HG03103 (cell line): ENCODE measurements around the gene ZNF143.
"Not testable (repeated sequence)": the region's sequence is repeated elsewhere in the genome, so short reads cannot be mapped to it uniquely, and the experiment has no call there.

Source experiments
- ATAC-seq: cut with Tn5 transposase; IDR thresholded peaks from one replicate; pipeline ENCODE4 v1.9.1; 2021; ENCODE audit warnings: low read depth; ENCODE audit not compliant: unreplicated experiment

The ZNF143 gene

DNA sequence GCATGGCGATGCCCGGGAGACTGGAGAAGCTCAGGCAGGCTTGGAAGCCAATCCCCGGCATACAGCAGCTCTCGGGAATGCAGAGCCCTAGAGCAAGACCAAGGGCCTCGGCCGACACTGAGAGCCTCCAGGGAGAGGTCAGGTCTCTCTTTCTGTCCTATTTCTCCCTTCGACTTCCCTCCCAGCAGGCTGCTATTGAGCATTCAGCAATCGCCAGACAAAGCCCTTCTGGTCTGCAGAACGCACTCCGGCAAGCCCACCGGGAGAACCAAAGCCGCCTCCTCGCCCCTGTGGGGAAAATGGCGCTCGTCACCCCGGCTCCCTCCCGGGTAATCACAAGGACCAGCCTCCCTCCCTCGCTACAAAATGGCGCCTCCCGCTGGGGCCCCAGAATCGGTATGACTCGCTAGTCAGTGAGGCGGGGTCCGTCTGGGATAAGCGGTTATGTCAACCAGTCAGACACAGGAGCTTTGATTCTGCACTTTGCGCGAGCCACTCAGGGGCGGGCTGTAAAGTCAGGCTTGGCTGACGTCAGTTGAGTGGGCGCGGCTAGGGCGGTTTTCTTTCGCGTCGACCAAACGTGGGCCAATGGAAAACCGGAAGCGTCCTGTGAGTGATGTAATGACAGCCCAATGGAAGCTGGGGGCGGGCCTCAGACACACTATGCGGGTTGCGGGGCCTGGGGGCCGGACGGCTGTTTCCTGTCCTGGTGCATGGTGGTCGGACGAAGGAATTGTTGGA is at the start of gene ZNF143:
Gene ZNF143 (plus strand): TSS at position 691 of the 741 bp plus-strand sequence. CDS start 10,297 bp downstream, outside the sequence.
- peak; percentile 85 for ATAC-seq

DNA sequence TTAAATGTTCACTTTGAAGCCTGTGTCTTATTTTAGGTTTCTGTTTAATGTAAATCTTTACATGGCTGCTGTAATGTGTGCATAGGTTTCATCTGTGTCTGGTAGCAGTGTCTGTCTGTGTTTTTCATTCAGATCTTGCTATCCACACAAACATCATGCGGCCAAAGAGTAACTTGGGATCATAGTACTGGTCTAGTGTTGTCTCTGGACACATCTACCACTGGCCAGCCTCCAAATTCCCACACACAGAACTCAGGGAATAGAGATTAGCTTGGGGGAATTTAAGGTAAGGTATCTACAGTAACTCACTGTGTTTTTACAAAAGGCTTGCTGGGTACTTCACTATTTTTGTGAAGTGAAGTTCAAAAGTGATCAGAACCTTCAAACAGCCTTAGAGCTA is 32.1 kb upstream of the ZNF143 start:
- no peak for ATAC-seq

DNA sequence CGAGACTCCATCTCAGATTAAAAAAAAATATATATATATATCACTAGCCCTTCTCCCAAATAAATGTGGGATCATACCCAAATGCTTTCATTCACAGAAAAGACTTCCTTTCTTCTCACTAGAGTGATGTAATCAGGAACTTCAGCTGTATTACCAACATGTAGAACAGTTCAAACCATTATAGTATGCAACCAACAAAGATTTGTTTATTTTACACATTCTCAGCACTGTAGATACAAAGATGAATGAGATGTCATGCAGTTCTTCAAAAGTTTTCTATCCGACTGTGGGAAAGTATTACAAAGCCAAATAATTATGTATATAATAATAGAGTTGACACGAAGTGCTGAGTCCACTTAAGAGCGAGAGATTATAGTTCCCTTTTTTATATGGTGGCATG is 22.2 kb upstream of the ZNF143 start:
- no peak for ATAC-seq

DNA sequence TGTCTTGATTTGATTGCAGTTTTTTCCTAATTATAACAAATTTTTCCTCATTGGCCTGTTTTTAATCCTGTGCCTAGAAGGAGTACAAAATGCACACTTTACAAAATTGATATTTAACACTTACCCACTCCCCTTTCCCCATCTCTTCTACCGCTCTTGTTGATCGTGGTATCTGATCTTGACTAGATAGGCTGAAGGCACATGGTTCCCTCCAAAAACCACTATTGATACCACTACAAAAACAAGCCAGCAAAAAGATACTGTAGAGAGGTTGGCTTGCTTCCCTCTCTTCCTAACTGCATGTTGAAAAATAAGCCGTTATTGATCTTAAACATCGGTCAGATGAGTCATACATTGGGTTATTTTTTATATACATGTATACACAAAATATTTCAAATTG is 14.6 kb upstream of the ZNF143 start:
- no peak for ATAC-seq

DNA sequence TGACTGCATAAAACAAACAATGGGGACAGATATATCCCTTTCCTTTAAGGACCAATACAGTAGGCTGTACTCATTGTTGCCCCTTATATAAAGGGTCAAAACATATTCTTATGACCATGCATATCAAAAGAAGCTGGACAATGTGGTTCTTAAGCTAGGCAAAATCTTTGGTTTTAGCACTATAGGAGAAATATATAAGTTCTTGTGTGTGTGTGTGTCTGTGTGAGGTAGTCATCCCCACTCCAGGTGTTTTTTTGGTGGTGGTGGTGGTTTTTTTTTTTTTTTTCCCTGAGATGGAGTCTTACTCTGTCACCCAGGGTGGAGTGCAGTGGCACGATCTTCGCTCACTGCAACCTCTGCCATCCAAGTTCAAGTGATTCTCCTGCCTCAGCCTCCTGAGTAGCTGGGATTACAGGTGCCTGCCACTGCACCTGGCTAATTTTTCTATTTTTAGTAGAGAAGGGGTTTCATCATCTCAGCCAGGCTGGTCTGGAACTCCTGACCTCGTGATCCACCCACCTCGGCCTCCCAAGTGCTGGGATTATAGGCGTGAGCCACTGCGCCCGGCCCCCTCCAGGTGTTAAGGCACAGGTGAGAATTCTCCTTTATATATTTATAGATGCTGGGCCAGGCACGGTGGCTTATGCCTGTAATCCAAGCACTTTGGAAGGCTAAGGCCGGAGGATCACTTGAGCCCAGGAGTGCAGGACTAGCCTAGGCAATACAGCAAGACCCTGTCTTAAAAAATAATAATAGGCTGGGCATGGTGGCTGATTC is 12.0 kb upstream of the ZNF143 start:
- ATAC-seq, result no peak

DNA sequence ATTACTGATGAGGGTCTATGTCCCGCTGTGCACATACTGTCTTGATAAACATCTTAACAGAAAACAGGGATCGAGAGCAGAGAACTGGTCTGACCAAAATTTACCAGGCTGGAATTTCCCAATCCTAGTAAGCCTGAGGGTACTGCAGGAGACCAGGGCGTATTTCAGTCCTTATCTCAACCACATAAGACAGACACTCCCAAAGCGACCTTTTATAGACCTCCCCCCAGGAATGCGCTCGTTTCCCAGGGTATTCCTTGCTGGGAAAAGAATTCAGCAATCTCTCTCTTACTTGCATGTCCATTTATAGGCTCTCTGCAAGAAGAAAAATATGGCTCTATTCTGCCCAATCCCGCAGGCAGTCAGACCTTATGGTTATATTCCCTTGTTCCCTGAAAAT is 8.8 kb upstream of the ZNF143 start:
- ATAC-seq, result not testable (repeated sequence)

DNA sequence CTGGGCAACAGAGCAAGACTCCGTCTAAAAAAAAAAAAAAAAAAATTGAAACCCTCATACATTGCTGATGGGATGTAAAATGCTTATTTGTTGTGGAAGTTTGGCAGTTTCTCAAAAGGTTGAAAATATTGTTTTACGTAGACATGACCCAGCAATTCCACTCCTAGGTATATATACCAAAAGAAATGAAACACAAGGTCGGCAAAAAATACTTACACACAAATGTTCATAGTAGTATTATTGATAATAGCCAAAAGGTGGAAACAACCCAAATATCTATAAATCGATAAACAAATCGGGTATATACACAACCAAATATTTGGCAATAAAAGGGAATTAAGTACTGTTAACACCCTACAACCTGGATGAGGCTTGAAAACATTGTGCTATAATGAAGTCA is 5.1 kb upstream of the ZNF143 start:
- ATAC-seq, result no peak

DNA sequence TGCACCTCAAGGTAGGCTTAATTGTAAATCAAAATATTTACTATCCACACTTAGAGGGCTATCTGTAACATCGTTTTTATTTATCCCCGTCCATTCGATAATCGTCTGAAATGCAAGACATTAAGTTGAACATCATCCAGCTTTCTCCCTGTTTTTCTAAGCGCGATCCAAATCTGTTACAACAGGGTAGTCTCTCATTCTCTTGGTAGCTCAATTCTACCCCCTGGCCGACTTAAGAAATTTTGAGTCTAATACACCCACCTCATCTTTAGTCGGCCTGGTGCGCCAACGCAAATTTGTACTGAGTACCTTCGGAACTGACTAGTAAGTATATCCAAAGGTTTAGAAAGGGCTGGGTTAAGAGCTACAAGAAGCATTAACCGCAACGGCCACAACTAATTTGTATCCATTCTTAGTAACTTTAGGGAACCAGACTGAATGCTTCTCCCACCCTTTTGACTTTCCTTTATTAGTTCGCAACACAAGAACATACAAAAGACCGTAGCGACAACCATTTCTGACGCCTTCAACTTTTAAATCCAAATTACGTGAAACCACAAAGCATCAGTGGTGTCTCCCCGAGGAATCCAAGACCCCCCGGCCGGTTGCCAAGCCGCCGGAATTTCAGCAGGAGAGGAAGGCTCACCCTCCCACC is 1.0 kb upstream of the ZNF143 start:
- ATAC-seq, result no peak

DNA sequence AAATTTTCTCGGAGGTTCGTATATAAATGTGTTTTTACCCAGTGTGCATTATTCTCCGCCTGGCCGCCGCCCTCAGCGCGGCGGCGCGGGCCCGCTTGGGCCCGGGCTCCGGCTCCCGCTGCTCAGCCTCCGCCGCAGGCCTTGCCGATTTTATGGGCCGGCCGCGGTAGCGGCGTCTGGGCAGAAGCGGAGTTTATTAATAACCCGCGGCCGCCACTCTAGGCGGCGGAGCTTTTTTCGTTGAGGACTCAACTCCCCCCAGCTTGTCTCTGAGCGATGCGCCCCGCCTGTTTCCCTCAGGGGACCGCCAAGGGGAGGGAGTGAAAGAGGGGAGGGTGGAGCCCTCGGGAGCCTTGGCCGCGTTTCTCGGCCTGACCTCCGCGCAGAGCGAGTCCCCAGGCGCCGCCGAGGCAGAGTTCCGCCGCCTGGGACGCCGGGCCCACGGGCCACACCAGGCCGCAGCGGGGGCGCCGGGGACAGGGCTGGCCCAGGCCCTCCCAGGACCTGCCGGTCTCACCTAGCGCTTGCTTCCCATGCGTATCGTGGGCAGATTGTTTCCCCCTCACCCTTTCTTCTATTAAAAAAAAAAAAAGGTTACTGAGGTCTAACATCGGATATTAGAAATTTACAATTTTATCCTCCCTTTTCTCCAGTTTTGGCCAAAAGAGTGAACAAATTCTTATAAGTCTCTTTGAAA is 399 bp downstream of the ZNF143 start:
- peak; percentile 34 for ATAC-seq

DNA sequence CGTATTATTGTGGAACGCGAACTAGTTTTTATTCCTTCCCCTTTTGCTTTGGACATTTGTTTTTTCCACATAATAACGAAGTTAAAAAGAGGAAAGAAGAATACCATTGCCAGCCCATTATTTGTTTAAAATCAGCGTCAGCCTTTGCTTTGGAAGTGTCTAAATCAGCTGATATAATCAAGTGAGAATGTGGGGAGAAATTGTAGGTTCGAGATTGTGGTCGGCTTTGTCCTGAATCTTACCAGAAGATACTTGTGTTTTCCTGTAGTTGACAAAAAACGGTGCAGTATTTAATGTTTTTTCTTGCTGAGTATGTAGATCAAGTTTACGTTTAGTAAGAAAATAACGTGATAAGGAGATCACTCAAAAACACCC is 935 bp downstream of the ZNF143 start:
- ATAC-seq, result no peak

DNA sequence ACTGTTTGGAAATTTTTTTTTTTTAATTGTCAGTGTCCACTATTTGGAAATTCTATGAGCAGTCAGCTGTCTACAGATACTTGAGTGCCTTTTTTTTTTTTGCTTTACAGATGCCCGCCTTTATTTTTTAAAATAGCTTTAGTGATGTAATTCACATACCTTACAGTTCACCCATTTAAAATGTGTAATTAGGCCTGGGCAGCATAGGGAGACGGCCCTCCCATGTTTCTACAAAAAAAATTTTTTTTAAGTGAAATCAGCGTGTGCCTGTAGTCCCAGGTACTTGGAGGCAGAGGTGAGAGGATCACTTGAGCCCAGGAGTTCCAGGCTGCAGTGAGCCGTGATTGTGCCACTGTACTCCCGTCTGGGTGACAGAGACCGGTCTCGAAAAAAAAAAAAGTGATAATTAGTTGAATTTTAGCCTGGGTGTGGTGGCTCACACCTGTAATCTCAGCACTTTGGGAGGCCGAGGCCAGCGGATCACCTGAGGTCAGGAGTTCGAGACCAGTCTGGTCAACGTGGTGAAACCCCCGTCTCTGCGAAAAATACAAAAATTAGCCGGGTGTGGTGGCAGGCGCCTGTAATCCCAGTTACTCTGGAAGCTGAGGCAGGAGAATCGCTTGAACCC is 1.5 kb downstream of the ZNF143 start:
- no peak for ATAC-seq

DNA sequence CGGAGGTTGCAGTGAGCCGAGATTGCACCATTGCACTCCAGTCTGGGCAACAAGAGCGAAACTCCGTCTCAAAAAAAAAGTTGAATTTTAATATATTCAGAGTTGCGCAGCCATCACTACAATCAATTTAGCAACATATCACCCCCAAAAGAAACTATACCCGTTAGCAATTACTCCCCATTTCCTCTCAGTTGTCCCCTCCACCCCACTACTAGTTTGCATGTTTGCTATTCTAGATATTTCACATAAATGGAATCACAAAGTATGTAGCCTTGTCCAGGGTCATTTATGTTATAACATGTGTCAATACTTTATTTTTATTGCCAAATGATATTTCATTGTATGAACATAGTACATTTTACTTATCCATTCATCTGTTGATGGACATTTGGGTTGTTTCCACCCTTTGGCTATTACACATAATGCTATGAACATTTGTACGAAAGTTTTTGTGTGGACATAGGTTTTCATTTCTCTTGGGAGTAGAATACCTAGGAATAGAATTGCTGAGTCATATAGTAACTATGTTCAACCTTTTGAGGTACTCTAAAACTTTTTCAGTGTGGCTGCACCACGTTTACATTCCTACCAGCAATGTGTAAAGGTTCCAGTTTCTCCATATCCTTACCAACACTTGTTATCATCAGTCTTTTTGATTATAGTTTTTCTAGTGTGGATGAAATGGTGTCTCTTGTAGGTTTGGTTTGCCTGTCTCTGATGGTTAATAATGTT is 2.2 kb downstream of the ZNF143 start:
- ATAC-seq, result no peak

DNA sequence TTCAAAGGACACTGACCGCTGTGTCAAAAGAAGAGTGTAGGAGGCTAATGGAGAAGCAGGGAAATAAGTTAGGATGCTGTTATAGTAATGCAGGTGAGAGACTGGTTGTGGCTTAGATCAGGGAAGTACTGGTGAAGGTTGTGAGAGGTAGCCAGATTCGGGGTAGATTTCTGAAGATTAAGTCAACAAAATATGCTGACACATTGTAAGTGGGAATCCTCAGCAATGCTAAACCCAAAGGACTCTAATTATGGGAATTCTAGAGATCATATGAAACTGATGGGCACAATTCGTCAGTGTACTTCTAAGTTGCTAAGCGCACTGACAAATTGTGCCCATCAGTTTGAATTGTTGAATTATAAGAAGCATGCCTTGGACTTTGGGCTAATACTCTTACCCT is 10.0 kb downstream of the ZNF143 start:
- ATAC-seq, result no peak

DNA sequence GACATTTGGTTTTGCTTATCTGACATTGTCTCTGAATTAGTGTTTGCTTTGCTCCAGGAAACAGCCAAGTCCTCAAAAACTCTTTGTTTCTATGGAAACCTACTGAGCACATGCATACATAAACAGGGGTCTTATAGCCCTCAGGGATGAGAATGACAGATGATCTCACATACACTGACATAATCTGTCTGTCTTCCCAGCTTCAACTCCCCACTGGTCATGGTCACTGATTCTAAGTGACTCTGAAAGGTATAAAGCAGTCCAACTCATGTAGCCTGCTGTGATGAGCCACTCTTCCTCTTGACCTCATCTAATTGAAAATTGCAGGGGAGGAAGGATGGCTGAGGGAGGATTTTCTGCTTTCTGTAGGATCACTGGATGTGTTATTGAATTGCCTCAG is 12.6 kb downstream of the ZNF143 start:
- ATAC-seq, result no peak

DNA sequence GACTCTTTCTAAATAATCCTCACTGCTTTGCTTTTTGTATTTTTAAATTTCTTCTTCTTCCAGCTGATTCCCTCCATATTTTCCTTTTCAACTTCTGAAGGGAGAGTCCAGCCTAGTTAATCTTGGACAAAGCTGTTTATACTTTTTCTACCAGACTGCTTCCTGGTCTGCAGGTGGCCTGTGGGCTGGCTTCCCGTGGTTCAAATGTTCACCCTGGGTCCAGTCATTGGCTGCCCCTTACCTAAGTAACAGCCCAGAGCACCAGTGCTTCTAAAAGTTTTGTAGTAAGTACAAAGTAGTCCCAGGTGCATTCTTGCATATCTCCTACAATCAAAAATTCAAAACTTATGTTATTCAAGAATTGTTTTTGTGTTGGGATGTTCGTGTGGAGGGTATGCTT is 19.1 kb downstream of the ZNF143 start:
- no peak for ATAC-seq

DNA sequence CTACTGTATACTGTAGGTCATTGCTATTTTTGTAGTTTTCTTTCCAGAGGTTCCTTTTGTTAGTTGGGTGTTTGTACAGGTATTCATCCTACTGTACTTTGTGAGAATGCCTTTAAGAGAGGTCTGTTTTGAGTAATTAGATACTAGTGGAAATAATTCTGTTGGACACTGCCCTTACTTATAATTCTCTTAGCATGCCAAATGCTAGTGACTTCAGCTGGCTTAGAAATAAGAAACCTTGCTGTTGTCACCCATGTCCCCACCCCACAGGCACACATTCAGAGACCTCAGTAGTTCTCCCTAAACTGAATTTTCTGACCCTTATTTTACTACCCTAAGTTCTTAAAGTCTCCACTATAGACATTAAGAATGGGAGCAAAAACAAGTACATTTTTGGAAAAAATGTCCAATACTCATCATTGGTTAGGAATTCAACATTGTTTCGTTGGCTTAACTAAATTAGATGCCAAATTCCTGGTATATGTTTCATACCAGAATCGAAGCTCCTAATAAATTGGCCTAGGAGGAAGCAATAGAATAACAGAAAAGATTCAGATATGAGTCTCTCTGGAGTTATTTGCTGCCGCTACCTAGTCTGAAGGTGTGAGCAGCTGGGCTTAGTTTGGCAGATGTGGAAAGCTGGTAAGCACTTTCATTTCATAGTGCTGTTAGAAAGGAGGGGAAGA is 28.4 kb downstream of the ZNF143 start:
- no peak for ATAC-seq

DNA sequence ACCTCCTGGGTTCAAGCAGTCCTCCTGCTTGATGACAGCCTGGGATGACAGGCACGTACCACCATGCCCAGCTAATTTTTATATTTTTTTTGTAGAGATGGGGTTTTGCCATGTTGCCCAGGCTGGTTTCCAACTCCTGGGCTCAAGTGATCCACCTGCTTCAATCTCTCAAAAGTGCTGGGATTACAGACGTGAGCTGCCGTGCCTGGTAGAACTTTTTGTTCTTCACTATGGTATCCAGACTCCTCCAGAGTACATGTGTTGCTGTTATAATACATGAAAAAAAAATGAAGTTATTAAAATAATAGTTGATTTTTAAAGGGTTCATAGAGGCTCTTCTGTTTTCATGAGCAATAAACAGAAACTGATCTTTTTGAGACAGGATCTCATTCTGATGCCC is 29.6 kb downstream of the ZNF143 start:
- no peak for ATAC-seq

DNA sequence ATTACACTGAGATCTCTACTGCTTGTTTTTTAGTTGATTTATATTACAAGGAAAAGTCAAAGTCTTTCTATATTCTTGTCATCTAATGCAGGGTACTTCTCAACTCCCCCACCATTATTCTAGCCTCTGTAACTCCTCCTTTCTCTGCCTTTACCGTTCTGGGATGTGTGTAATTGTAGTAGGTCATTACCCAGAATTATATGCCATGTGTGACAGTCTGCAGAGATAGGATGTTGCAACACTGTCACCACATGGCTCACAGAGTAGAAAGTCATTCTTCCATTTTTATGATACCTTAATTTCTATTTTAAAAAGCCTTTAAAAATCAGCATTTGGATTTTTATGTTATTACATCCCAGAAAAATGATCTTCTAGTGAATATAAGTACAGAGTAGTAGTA is 32.7 kb downstream of the ZNF143 start:
- no peak for ATAC-seq

DNA sequence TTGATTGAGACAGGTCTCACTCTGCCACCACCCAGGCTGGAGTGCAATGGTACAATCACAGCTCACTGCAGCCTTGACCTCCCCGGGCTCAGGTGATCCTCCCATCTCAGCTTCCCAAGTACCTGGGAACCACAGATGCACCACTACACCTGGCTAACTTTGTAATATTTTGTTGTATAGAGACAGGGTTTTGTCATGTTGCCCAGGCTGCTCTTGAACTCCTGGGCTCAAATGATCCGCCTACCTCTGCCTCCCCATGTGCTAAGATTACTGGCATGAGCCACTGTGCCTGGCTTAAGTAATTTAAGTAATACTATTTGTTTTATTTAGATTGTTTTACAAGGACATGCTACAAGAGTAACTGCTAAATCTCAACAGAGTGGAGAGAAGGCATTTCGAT is 33.5 kb downstream of the ZNF143 start:
- no peak for ATAC-seq
